ENCODE measurements around the gene TENM3. TPM values are rescaled to one million over a fixed set of nuclear protein-coding genes. Genes with fewer than 3 reads are reported as not detected.

The TENM3 gene
- total RNA-seq, 2 experiments from 2014 or later, result not detected

DNA sequence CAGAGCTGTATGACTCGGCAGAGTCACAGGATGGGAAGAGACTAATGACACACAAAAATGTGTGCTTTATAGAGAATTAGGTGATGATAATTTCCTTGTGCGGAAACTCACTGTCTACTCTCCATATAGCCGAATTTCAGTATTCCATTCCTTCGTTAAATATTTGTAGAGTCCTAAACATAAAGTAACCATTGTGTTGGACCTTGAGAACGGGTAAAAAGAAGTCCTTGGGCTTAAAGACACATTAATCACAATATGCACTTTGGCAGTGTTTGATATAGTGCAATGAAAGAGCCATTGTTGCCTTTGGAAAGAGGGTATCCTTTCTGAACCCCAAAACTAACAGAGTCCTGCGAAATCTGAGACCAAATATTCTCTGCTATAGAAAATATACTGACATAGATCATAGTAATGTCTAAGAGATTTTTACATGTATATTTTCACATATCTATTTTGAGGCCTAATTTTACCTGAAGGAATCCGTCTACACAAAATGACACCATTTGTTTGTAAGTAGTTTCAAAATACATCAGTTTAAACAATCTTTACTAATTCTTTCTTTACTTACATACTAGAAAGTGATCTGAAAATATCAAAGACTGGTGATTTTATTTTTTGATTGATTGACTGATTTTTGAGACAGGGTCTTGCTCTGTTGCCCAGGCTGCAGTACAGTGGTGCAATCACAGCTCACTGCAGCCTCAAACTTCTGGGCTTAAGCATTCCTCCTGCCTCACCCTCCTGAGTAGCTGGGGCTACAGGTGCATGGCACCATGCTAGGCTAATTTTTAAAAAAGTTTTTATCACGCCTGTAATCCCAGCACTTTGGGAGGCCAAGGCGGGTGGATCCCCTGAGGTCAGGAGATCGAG lies 377.1 kb downstream of the TENM3 start:
- POLR2A ChIA-PET, result no interaction called here
- Mint-ChIP-seq H3K9me3 (ENCODE audit: insufficient read depth) (no peaks in the 10 kb centered on the region), H3K4me3 (no peak overlapping the region), H3K36me3 (ENCODE audit: low read depth) (no peaks in the 10 kb centered on the region), H3K4me1 (ENCODE audit: low read depth) (no peaks in the 10 kb centered on the region), H3K27me3 (ENCODE audit: low read depth) (no peaks in the 10 kb centered on the region), H3K27ac (no peak overlapping the region)
- ATAC-seq, result no peak
- no peak for DNase-seq
- CTCF ChIA-PET, result no interaction called here

DNA sequence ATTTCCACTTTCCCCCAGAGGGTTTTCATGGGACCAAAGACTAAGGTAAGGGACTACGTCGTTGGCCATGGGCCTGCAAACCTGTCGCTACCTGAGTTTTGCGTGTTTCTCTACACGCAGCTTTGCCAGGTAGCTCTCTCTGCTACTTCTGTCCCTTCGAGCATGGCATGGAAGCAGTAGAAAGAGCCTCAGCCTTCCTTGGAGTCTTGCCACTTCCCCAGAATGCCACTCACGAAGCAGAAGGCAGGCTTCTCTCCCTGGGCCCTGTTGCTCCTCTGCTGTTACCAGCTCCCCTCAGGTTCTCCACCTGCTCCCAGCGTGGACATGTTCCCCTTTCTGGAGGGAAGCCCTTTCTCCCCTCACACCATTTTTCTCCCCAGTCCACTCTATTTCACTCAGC lies 381.1 kb downstream of the TENM3 start:
- Mint-ChIP-seq H3K27ac (no peak overlapping the region), H3K4me1 (ENCODE audit: low read depth) (no peaks in the 10 kb centered on the region), H3K27me3 (ENCODE audit: low read depth) (no peaks in the 10 kb centered on the region), H3K9me3 (ENCODE audit: insufficient read depth) (no peaks in the 10 kb centered on the region), H3K36me3 (ENCODE audit: low read depth) (no peaks in the 10 kb centered on the region), H3K4me3 (no peak overlapping the region)
- DNase-seq (no peak), ATAC-seq (no peak)
- ChIA-PET POLR2A (no interaction called here), CTCF (no interaction called here)

DNA sequence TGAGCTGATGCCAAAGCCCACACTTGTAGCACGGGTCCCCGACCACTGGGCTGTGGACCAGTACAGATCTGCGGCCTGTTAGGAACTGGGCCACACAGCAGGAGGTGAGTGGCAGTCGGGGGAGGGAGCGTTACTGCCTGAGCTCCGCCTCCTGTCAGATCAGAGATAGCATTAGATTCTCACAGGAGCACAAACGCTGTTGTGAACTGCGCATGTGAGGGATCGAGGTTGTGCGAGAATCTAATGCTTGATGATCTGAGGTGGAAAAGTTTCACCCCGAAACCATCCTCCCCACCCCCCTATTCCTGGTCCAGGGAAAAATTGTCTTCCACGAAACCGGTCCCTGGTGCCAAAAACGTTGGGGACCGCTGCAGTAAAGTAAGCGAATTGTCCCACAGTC lies 382.0 kb downstream of the TENM3 start:
- Mint-ChIP-seq H3K9me3 (ENCODE audit: insufficient read depth) (no peaks in the 10 kb centered on the region), H3K36me3 (ENCODE audit: low read depth) (no peaks in the 10 kb centered on the region), H3K4me3 (no peak overlapping the region), H3K27me3 (ENCODE audit: low read depth) (no peaks in the 10 kb centered on the region), H3K4me1 (ENCODE audit: low read depth) (no peaks in the 10 kb centered on the region), H3K27ac (no peak overlapping the region)
- ATAC-seq (no peak), DNase-seq (no peak)
- POLR2A ChIA-PET, result no interaction called here
- CTCF ChIA-PET, result no interaction called here

DNA sequence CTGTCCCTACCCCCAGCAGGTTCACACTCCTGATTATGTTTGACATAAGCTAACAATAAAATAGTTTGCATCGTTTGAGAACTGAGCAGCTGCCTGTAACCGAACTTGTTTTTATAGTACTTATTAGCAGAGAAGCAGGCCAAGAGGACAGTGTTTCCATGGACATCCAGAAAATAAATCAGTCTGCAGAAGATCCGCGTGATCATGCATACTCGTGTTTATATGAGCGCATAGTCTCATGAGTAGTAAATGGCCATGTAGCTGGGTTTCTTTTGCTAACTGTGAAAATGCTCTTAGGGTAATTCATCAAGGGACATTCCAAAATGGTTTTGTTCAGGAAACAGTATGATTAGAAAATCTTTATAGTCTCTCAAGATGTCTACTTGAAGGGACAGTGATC lies 384.8 kb downstream of the TENM3 start:
- H3K27me3 Mint-ChIP-seq (ENCODE audit: low read depth), result no peaks in the 10 kb centered on the region
- no peak overlapping the region for H3K4me3 Mint-ChIP-seq
- ChIA-PET POLR2A (no interaction called here), CTCF (no interaction called here)
- DNase-seq (no peak), ATAC-seq (no peak)
- no peaks in the 10 kb centered on the region for H3K4me1 Mint-ChIP-seq (ENCODE audit: low read depth)
- no peaks in the 10 kb centered on the region for H3K36me3 Mint-ChIP-seq (ENCODE audit: low read depth)
- no peak overlapping the region for H3K27ac Mint-ChIP-seq
- H3K9me3 Mint-ChIP-seq (ENCODE audit: insufficient read depth), result no peaks in the 10 kb centered on the region

DNA sequence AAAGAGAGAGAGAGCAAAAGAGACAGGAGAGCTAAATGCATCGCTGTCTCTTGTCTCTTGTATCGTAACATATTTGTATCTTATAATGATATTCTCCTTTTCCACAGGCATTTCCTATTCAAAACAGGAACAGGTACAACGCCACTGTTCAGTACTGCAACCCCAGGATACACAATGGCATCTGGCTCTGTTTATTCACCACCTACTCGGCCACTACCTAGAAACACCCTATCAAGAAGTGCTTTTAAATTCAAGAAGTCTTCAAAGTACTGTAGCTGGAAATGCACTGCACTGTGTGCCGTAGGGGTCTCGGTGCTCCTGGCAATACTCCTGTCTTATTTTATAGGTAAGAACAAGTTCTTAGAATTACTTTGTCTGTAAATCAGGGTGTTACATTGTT lies 385.3 kb downstream of the TENM3 start:
- H3K27ac Mint-ChIP-seq, result no peak overlapping the region
- CTCF ChIA-PET, result no interaction called here
- POLR2A ChIA-PET, result no interaction called here
- no peak for DNase-seq
- ATAC-seq, result no peak
- H3K4me1 Mint-ChIP-seq (ENCODE audit: low read depth), result no peaks in the 10 kb centered on the region
- H3K9me3 Mint-ChIP-seq (ENCODE audit: insufficient read depth), result no peaks in the 10 kb centered on the region
- H3K36me3 Mint-ChIP-seq (ENCODE audit: low read depth), result no peaks in the 10 kb centered on the region
- no peaks in the 10 kb centered on the region for H3K27me3 Mint-ChIP-seq (ENCODE audit: low read depth)
- H3K4me3 Mint-ChIP-seq, result no peak overlapping the region

DNA sequence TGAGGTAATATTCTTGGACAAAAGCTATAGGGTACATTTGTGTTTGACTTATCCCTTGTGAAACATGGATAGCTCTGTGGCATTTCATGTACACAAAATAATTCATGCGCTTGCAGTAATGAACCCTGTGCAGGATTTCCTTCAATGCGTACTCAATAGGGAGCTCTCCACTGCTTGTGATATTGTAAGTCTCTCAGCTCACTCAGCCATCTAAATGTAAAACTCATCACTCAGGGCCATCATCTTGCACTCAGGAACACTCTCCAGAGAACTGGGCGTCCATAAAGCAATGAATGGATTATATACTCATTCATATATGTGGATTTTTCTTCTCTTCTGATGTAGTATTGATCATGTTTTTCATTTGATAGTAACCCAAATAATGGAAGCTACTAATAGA lies 385.9 kb downstream of the TENM3 start:
- ATAC-seq, result no peak
- CTCF ChIA-PET, result no interaction called here
- POLR2A ChIA-PET, result no interaction called here
- Mint-ChIP-seq H3K36me3 (ENCODE audit: low read depth) (no peaks in the 10 kb centered on the region), H3K4me3 (no peak overlapping the region), H3K9me3 (ENCODE audit: insufficient read depth) (no peaks in the 10 kb centered on the region), H3K4me1 (ENCODE audit: low read depth) (no peaks in the 10 kb centered on the region), H3K27ac (no peak overlapping the region), H3K27me3 (ENCODE audit: low read depth) (no peaks in the 10 kb centered on the region)
- DNase-seq, result no peak

DNA sequence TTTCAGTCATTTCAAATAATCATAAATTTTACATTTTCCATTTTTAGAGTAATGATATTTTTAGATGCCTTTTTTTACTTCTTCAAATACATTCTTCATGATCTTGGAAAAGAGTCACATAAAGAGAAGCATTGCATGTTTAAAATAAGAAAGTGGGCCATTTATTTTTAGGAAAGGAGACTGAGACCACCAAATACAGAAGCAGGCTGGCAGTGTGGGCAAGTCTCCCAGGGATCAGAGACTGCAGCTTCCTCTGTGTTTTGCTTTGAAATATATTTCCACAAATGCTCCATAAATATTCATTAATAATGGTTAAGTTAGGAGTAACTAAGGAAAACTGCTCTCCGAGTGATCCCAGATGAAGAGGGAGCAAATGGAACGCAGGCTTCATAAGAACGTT lies 397.3 kb downstream of the TENM3 start:
- ChIA-PET POLR2A (no interaction called here), CTCF (no interaction called here)
- Mint-ChIP-seq H3K4me1 (ENCODE audit: low read depth) (no peaks in the 10 kb centered on the region), H3K27me3 (ENCODE audit: low read depth) (no peaks in the 10 kb centered on the region), H3K4me3 (no peak overlapping the region), H3K9me3 (ENCODE audit: insufficient read depth) (no peaks in the 10 kb centered on the region), H3K36me3 (ENCODE audit: low read depth) (no peaks in the 10 kb centered on the region), H3K27ac (no peak overlapping the region)
- ATAC-seq, result no peak
- DNase-seq, result no peak

DNA sequence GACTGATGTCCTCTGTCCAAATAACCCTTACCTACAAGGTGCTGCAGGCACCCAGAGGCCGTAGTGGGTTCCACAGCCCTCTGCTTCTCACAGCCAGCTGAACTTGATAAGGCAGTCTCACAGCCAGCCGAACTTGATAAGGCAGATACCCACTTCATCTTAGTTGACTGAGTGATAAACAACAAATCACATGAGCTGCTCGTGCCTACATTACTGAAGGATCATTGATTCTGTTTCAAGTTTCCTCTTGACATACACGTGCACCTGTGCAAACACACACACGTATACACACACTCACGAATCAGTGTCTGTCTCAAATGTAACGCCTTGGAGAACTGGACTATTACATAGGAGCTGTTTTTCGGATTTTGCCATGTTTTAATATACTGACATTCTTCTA lies 397.7 kb downstream of the TENM3 start:
- ATAC-seq, result no peak
- ChIA-PET POLR2A (no interaction called here), CTCF (no interaction called here)
- Mint-ChIP-seq H3K27me3 (ENCODE audit: low read depth) (no peaks in the 10 kb centered on the region), H3K36me3 (ENCODE audit: low read depth) (no peaks in the 10 kb centered on the region), H3K27ac (no peak overlapping the region), H3K9me3 (ENCODE audit: insufficient read depth) (no peaks in the 10 kb centered on the region), H3K4me1 (ENCODE audit: low read depth) (no peaks in the 10 kb centered on the region), H3K4me3 (no peak overlapping the region)
- no peak for DNase-seq

DNA sequence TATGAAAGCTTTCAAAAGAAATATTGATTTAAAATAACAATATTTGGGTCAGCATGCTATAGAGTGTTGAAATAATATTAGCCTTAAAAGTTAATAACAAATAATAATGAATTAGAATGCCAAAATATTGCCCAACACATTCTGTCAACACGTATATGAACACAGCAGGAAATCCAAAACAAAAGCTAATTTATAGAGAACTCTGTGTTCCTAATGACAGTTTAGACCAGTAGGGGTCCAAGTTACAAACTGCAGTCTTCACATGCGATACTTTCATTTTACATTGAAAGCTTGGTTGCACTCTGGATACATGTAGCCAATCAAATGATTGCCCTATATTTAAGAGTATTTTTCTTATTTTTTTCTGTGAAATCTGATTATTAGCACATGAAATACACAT lies 399.6 kb downstream of the TENM3 start:
- Mint-ChIP-seq H3K27me3 (ENCODE audit: low read depth) (no peaks in the 10 kb centered on the region), H3K4me1 (ENCODE audit: low read depth) (no peaks in the 10 kb centered on the region), H3K9me3 (ENCODE audit: insufficient read depth) (no peaks in the 10 kb centered on the region), H3K27ac (no peak overlapping the region), H3K36me3 (ENCODE audit: low read depth) (no peaks in the 10 kb centered on the region), H3K4me3 (no peak overlapping the region)
- ATAC-seq (no peak), DNase-seq (no peak)
- POLR2A ChIA-PET, result no interaction called here
- CTCF ChIA-PET, result no interaction called here

DNA sequence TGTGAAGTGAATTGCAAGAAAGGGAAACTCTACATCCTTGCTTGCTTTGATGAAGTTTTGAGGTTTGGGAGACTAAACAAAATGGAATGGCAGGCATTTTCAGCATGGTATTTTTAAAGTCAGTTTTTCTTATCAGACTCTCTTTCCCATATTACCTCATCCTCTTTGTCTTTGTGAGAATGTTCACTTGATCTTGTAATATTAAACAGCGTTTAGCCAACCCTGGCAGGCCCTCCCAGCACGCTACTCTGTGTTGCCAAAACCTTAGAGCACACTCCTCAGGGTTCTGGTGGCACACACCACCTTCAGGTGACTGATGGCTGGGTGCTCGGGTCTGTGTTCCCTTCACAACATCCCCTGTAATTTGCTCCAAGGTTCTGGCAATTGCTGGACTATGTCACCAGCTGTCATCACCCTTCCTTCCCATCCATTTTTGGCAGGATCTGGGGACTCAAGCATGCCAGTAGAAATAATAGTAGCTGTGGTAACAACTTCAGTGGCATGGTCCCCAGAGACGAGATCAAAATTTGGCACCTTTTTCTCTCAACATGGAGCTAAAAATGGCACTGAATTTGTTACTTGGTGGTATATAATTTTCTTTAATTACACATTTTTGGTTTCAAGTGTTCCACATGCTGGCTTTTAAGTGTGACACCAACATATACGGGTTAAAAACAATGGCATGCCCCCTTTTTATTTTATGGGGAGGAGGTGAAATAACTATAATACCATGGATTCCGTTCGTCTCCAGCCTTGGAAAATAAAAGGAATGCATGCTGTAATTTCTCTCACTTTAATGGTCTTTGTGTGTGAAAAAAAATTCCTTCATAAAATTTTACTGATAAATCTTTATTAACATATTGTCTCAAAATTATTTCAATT lies 400.8 kb downstream of the TENM3 start:
- no peak overlapping the region for H3K27ac Mint-ChIP-seq
- H3K4me1 Mint-ChIP-seq (ENCODE audit: low read depth), result no peaks in the 10 kb centered on the region
- no peaks in the 10 kb centered on the region for H3K27me3 Mint-ChIP-seq (ENCODE audit: low read depth)
- H3K36me3 Mint-ChIP-seq (ENCODE audit: low read depth), result no peaks in the 10 kb centered on the region
- no peaks in the 10 kb centered on the region for H3K9me3 Mint-ChIP-seq (ENCODE audit: insufficient read depth)
- no peak overlapping the region for H3K4me3 Mint-ChIP-seq
- POLR2A ChIA-PET, result no interaction called here
- no peak for DNase-seq
- no peak for ATAC-seq
- CTCF ChIA-PET, result interaction anchor here (0.6 kb wide), 1 partner anchor 125 kb away, joined by 7 read pairs; no protein-coding TSS in a partner anchor

DNA sequence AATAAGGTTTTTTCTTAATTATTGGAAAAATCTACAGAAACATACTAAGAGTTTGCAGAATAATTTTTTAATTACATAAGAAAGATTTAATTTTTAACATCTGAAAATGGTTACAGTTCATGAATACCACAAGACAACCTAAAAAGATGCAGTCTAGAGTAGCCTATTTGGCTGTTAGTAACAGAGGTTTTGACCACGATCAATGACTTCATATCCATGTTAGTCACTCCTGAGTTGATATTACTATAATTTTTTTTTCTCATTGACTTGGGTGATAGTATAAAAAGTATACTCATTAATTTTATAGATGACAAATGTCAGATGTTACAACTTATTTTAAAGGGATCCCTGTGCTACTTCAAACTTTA lies 401.5 kb downstream of the TENM3 start:
- no peaks in the 10 kb centered on the region for H3K27me3 Mint-ChIP-seq (ENCODE audit: low read depth)
- H3K36me3 Mint-ChIP-seq (ENCODE audit: low read depth), result no peaks in the 10 kb centered on the region
- no peaks in the 10 kb centered on the region for H3K4me1 Mint-ChIP-seq (ENCODE audit: low read depth)
- DNase-seq (no peak), ATAC-seq (no peak)
- ChIA-PET POLR2A (no interaction called here), CTCF (no interaction called here)
- no peaks in the 10 kb centered on the region for H3K9me3 Mint-ChIP-seq (ENCODE audit: insufficient read depth)
- H3K4me3 Mint-ChIP-seq, result no peak overlapping the region
- H3K27ac Mint-ChIP-seq, result no peak overlapping the region

DNA sequence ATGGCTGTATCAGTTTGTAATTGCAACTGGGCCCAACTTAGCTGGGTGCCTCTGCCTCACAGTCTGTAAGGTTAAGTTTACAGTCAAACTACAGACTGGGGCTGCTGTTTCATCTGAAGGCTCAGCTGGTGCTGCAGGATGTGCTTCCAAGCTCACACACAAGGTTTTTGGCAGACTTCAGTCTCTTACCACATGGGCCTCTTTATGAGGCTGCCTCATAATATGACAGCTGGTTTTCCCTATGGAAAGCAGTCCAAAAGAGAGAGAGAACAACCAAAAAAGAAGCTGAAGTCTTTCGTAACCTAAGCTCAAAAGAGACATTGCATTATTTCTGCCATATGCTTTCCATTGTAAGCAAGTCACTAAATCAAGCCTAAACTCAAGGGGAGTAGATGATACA lies 402.3 kb downstream of the TENM3 start:
- POLR2A ChIA-PET, result no interaction called here

More for the DNA sequence above, 402.3 kb downstream of the TENM3 start:
- Mint-ChIP-seq H3K27me3 (ENCODE audit: low read depth) (no peaks in the 10 kb centered on the region), H3K4me1 (ENCODE audit: low read depth) (no peaks in the 10 kb centered on the region), H3K36me3 (ENCODE audit: low read depth) (no peaks in the 10 kb centered on the region), H3K4me3 (no peak overlapping the region), H3K27ac (no peak overlapping the region), H3K9me3 (ENCODE audit: insufficient read depth) (no peaks in the 10 kb centered on the region)
- no peak for ATAC-seq
- DNase-seq, result no peak
- CTCF ChIA-PET, result no interaction called here

All from activated CD8-positive, alpha-beta T cell treated with anti-CD3 and anti-CD28 coated beads, Interleukin-2, amount 10 ng/mL, durations not matched to agents 7 days and 5 days (primary cell).